SK-N-DZ (cell line): ENCODE measurements around the gene SCN2A.

ENCODE experiments used
- DNase-seq: peaks from one replicate; pipeline ENCODE4 v3.0.0-alpha.2; 2015; ENCODE audit warnings: low spot score

The SCN2A gene

DNA sequence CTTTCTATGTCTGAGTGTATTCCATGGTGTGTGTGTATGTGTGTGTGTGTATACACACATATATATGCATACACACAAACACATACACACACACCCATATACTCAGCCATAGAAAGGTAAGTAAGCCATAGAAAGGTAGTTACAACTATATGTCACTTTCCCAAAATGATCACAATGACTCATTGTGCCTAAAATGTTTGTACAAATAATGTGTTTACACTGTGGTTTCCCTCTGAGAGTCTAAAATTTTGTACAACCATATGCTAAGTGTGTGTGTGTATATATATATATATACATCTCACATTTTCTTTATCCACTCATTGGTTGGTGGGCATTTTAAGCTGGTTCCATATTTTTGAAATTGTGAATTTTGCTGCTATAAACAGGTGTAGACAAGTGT is 175.0 kb downstream of the SCN2A start:
- DNase-seq, result no peak

DNA sequence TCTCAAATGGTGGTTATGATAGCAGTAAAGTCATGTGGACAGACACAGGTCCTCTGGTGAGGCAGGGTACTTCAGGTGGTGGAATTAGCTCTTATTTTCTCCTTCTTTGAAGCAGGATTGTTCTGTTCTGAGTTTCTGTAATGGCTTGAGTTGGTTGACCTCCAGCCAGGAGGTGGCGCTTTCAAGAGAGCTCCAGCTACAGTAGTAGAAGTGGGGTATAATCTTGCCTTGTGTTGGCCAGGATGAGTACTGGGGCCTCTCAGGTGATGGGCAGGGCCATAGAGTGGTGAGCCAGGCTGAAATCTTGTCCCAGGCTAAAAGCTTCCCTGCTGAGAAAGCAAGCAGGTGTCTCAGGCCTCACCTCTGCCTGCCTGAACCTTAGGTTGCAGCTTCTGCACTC is 177.8 kb downstream of the SCN2A start:
- no peak for DNase-seq

DNA sequence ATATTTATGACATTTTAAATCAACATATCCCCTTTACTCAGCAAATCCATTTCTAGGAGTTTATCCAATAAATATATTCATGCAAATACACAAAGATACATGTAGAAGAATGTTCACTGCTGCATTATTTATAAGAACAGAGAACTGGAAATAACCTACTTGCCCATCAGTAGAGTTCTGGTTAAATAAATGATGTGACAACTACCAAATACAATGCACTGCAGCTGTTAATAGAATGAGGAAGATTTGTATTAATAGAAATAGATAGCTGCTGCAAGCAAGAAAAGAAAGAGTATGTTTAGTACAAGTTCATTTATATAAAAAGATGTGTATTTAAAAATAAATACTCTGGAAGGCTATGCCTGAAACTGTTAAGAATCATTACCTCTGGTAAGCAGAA is 181.0 kb downstream of the SCN2A start:
- DNase-seq, result no peak

DNA sequence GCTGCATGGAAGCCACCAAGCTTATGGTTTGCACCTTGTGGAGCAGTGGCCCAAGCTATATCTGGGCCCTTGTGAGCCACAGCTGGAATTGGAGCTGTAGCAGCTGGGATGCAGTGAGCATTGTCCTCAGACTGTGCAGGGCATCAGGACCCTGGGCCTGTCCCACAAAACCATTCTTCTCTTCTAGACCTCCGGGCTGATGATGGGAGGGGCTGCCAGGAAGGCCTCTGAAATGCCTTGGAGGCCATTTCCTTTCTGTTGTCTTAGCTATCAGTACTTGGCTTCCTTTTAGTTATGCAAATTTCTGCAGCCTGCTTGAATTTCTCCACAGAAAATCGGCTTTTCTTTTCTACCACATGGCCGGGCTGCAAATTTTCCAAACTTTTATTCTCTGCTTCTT is 183.9 kb downstream of the SCN2A start:
- no peak for DNase-seq

DNA sequence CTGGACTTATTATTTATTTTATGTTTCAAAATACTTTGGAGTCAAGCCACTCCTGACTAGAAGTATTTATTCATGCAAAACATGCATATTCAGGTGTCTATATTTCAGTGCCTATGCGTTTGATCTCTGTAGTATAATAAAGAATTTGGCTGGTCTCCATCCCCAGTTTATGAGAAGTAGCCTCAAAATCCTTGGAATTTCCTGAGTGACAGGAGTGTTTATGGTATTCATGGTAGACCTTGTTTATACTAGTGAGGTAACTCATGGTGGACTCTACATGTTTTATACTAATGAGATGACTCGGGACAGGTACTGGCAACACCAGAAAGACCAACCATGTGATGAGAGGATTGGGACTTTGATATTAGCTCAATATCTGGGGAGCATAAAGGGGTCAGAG is 186.3 kb downstream of the SCN2A start:
- DNase-seq, result no peak

DNA sequence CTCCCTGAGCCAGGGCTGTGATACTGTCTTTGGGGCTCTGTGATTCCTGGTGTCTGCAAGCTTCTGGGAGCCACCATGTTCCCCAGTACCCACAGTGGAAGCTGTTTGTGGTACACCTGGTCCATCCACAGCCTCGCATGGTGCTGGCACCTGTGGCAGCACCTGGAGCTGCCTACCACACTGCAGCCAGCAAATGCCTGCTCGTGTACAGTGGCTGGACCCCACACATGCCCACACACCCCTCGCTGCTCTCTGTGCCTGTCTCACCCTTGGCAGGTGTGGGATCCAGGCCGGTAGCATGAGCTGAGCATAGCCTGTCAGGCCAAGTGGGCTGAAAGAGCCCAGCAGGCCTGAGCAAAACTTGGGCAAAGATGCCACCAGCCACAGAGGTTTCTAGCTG is 188.5 kb downstream of the SCN2A start:
- DNase-seq, result no peak

DNA sequence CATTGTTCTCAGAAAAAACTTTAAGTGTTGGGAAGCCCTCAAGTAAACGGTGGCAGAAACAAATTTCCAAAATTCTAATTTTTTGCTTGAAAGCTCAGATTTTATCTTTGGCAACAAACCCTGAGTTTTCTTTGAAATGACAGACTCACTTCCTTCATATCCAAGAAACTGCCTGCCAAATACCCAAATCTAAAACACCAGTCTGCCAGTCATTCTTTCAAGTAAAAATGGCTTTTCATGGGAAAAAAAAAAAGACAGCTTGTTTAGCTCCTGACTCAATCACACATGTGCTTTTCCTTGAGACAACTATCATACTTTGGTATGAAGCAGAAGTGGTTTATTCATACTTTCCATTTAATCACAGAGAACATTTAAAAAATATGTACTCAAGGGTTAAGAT is 189.7 kb downstream of the SCN2A start:
- no peak for DNase-seq

DNA sequence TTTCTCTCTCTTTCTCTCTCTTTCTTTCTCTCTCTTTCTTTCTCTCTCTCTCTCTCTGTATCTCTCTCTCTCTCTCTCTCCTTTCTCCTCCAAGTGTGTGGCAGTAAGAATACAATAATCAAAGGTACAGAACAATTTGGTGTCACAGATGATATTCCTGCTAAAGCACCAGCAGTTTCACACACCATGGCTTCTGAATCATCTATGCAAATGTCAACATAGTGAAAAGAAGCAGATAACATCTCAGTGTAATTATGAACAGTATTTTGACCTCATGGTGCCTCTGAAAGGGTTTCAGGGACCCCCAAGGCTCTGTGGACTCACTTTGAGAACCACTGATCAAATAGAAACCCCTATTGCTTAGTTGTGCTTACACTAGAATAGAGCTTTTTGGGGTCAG is 191.8 kb downstream of the SCN2A start:
- no peak for DNase-seq

DNA sequence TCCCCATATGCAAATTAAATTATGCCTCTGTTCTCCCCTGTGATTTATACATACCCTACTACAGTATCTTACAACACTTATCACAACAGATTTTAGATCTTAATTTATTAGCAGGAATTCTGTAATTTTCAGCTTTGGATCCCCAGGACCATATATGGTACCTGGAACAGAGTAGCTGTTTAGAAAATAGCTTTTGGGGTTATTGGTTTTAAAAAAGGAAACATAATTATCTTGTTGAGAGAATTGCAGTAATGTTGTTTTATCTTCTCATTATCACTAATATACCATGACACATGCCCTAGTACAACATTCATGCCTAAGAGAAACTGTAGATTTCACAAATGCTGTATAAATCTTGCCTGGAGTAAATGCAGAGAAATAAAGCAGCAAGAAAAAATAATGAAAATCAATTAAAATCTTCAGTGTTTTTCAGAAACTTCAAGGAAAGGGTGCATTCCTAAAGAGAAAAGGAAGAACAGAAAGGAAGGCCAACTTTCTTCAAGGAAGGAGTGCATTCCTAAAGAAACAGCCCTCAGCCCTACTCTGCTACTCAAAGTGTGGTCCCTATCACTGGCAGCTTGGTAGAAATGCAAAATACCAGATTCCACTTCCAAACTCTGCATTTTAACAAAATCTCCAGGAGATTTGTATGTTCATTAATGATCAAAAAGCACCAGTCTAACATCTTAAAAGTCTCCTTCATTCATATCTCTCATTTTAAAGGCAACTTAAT is 193.2 kb downstream of the SCN2A start:
- DNase-seq, result peak; percentile 4

DNA sequence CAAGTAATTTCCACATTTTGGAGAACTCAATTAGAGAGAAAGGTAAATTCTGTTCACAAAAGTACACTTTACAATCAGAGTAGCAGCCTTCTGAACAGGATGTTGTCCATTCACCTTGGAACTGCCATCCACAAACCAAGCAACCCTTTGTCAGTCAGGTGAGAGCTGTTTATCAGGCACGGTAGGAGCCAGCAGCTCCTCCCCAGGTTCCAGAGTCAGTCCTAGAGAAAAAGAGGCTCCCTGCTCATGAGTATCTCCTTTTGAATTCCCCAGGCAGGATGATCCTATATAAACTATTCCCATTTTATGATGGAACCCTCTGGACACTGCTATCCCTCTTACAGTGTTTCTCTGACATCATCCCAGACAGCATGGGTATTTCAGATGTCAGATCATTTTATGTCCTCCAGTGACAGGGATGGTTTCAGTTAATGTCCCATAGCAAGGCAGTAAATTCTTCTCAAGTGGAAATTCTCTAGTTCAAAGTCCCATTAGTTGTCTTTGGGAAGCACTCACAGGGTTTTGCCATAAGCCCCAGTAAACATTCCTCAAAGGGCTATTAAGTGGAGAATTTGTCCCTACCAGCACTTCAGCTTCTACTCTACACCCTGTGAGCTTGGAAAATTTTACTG is 195.8 kb downstream of the SCN2A start:
- DNase-seq, result no peak

DNA sequence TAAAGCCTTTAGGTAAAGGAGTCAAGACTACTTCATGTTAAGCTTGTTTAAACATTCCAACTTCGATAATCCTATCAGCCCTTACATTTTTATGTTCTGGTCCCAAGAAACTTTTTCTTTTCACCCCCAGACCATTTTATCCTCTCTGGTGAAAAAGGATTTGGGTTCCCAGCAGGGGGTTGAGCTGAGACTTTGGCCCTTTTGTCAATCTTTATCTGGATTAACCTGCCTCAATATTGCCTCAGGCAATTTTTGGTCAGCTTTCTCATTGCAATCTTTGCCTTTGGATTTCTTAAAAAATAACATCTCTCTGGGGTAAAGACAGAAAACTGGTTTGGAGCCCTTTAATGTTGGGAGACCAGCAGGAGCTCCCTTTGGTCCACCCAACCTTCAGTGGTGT is 196.4 kb downstream of the SCN2A start:
- DNase-seq, result no peak

DNA sequence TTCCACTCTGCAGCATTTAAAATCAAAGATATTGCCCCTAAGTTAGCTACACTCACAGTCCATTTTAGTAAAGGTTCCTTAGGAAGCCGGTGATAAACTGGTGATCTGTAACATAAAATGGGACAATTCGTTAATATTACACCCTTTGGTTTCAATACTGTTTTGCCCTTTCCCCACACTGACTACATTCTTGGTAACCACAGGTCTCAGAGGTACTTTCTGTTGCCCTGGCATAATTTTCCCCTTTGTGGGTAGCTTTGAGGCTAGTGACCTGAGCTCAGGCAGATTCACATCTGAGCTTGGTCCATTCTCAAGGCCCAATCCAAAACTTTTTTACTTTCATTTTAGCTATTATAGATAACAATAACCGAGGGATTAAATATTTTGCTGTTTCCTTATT is 197.3 kb downstream of the SCN2A start:
- no peak for DNase-seq

DNA sequence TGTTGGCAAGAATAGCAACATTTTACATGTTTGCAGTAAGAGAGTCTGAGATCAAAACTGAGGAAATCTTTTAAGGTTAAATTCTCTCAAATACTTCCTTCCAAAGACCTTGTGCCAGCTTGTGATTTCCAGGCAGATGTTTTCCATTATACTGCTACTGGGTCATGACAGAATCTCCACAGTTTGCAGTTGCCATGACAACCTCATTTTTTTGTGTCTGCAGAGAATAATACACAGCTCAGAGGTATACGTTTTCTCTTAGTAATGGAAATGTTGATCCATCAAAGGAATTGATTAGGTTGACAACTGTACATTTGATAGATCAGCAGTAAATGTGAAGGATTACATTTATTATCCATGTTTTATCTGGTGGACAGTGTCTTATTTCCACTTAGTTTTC is 201.2 kb downstream of the SCN2A start:
- peak; percentile 76 for DNase-seq
